Keratinocyte (primary cell): ENCODE data around the gene NBEAL2. TPM values are rescaled to one million over a fixed set of nuclear protein-coding genes. Genes with fewer than 3 reads are reported as not detected.

ENCODE experiments used
- DNase-seq: peaks from one replicate; pipeline ENCODE4 v3.0.0-alpha.2; 2011; ENCODE audit warnings: low read depth, missing footprints, low spot score
- FAIRE-seq: peaks from 2 replicates; lab custom pipeline; 2011; peaks lifted over from hg19 to GRCh38; lab: Jason Lieb, UNC
- H2AFZ ChIP-seq: 2 replicates; pipeline ENCODE4 v1.6.0; 2012; ENCODE audit warnings: low read length, control low read depth, inconsistent platforms; ENCODE audit not compliant: control insufficient read depth
- H3K27ac ChIP-seq: 2 replicates; pipeline ENCODE4 v1.5.1; 2011; ENCODE audit warnings: low read length; ENCODE audit not compliant: control insufficient read depth, insufficient read depth
- H3K27me3 ChIP-seq: 3 replicates; pipeline ENCODE4 v1.6.0; 2011; ENCODE audit warnings: low read length; ENCODE audit not compliant: control insufficient read depth, insufficient read depth; ENCODE audit errors: extremely low read depth
- H3K36me3 ChIP-seq, 2 experiments: 2 replicates in 1 of 2; 3 replicates in 1 of 2; pipeline ENCODE4 v1.5.1; 2011; ENCODE audit warnings: low read length in 2 of 2, mild to moderate bottlenecking in 1 of 2; ENCODE audit not compliant: control insufficient read depth in 2 of 2, insufficient read depth in 2 of 2; ENCODE audit errors: extremely low read depth in 1 of 2
- H3K4me1 ChIP-seq: 3 replicates; pipeline ENCODE4 v1.5.1; 2011; ENCODE audit warnings: low read length; ENCODE audit not compliant: control insufficient read depth, insufficient read depth; ENCODE audit errors: extremely low read depth
- H3K4me2 ChIP-seq: 3 replicates; pipeline ENCODE4 v1.6.0; 2011; ENCODE audit warnings: low read depth, low read length; ENCODE audit not compliant: control insufficient read depth, insufficient read depth; ENCODE audit errors: extremely low read depth
- H3K4me3 ChIP-seq, 3 experiments: fragments of 200-600 bp in 1 of 3; sonication (generic) in 1 of 3; 2 replicates in 2 of 3; 3 replicates in 1 of 3; pipeline ENCODE4 v1.5.1; 2011 to 2016; ENCODE audit warnings: low read length in 3 of 3, mild to moderate bottlenecking in 3 of 3, control low read depth in 2 of 3, inconsistent platforms in 1 of 3, low read depth in 1 of 3, mixed read lengths in 1 of 3, mixed run types in 1 of 3, moderate library complexity in 1 of 3; ENCODE audit not compliant: control insufficient read depth in 2 of 3, insufficient read depth in 2 of 3; ENCODE audit errors: extremely low read depth in 1 of 3
- H3K79me2 ChIP-seq: 2 replicates; pipeline ENCODE4 v1.6.0; 2012; ENCODE audit warnings: low read length; ENCODE audit not compliant: control insufficient read depth, insufficient read depth
- H3K9ac ChIP-seq: 3 replicates; pipeline ENCODE4 v1.6.0; 2011; ENCODE audit warnings: low read length; ENCODE audit not compliant: control insufficient read depth, insufficient read depth; ENCODE audit errors: extremely low read depth
- H3K9me1 ChIP-seq: 3 replicates; pipeline ENCODE4 v1.6.0; 2011; ENCODE audit warnings: low read length; ENCODE audit not compliant: control insufficient read depth, insufficient read depth; ENCODE audit errors: extremely low read depth
- H3K9me3 ChIP-seq: 2 replicates; pipeline ENCODE4 v1.5.1; 2012; ENCODE audit warnings: low read depth, low read length; ENCODE audit not compliant: control insufficient read depth
- H4K20me1 ChIP-seq: 3 replicates; pipeline ENCODE4 v1.6.0; 2011; ENCODE audit warnings: low read length; ENCODE audit not compliant: control insufficient read depth, insufficient read depth; ENCODE audit errors: extremely low read depth
- EZH2 ChIP-seq: IDR thresholded peaks from one replicate; pipeline ENCODE4 v1.6.1; 2012; ENCODE audit warnings: inconsistent platforms, mild to moderate bottlenecking, low read length, moderate library complexity
- dilution Hi-C: fragments of 300-500 bp; cut with MboI; formaldehyde crosslinking; loops from one replicate; pipeline ENCODE4 v1.7.0; 2020; ENCODE audit warnings: low sequenced_read_pairs; ENCODE audit not compliant: extremely low pct_ligation_motif_present
- polyA plus RNA-seq, 5 experiments: library from polyadenylated mRNA; depleted of rRNA in 3 of 5; stranded (reverse) in 3 of 5; stranded (forward) in 1 of 5; unstranded in 1 of 5; fragments of >200 nt; gene quantifications; 1 replicate in 1 of 5; 2 replicates in 3 of 5; 3 replicates in 1 of 5; pipeline versions ENCODE4 v1.2.1 to v1.2.3, GENCODE V29; 2011 to 2012; ENCODE audit warnings: missing spikeins in 2 of 5, low read depth in 1 of 5, low replicate concordance in 1 of 5
- TF ChIP-seq, protein P1 (sequence below), 3 experiments: IDR thresholded peaks in 1 of 3; conservative IDR thresholded peaks in 1 of 3; optimal IDR thresholded peaks in 1 of 3; 2 replicates in 2 of 3; 3 replicates in 1 of 3; pipeline versions ENCODE3 to v1.5.1; 2011; ENCODE audit warnings: low read length in 3 of 3, mild to moderate bottlenecking in 3 of 3, moderate library complexity in 2 of 3, control low read depth in 1 of 3, inconsistent platforms in 1 of 3; ENCODE audit not compliant: insufficient read depth in 2 of 3; ENCODE audit errors: extremely low read depth in 1 of 3

NBEAL2 gene
- polyA plus RNA-seq, 1 donor (not counting 4 experiments of a cell fraction or from before 2014, with no cell fraction given), result 22.8 TPM

DNA sequence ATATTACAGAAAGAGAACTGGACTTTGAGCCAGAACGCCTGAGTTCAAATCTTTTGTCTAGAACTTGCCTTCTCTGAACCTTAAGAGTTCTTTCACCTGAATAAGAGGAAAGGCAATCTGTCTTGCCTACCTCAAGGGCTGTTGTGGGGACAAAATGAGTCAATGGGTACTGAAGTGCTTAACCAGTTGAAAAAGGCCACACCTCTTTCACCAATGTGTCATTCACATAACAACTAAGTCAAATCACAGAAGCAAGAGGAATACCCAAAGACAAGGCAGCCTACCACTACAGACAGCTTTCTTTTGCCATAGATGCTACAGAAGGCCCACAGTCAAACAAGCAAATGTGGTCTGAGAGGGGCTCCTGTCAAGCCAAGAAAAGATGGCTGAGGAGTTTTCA lies 39.7 kb downstream of the NBEAL2 start:
- no peak overlapping the region for H3K27ac ChIP-seq
- DNase-seq (no peak), FAIRE-seq (peak; percentile 46)
- no peak overlapping the region for H3K4me2 ChIP-seq
- H3K36me3 ChIP-seq, result peaks cover 6 to 23% of the 10 kb centered on the region in 2 experiments
- dilution Hi-C loops, result no loop called here
- H4K20me1 ChIP-seq, result peaks cover 4% of the 10 kb centered on the region
- H3K4me3 ChIP-seq, result no peak overlapping the region
- H3K9me1 ChIP-seq, result no peaks in the 10 kb centered on the region
- no peak overlapping the region for H2AFZ ChIP-seq
- H3K9me3 ChIP-seq, result no peaks in the 10 kb centered on the region
- H3K9ac ChIP-seq, result no peak overlapping the region
- H3K79me2 ChIP-seq, result peaks cover 9% of the 10 kb centered on the region
- H3K4me1 ChIP-seq, result peaks cover 20% of the 10 kb centered on the region
- TF ChIP-seq, protein P1, sequence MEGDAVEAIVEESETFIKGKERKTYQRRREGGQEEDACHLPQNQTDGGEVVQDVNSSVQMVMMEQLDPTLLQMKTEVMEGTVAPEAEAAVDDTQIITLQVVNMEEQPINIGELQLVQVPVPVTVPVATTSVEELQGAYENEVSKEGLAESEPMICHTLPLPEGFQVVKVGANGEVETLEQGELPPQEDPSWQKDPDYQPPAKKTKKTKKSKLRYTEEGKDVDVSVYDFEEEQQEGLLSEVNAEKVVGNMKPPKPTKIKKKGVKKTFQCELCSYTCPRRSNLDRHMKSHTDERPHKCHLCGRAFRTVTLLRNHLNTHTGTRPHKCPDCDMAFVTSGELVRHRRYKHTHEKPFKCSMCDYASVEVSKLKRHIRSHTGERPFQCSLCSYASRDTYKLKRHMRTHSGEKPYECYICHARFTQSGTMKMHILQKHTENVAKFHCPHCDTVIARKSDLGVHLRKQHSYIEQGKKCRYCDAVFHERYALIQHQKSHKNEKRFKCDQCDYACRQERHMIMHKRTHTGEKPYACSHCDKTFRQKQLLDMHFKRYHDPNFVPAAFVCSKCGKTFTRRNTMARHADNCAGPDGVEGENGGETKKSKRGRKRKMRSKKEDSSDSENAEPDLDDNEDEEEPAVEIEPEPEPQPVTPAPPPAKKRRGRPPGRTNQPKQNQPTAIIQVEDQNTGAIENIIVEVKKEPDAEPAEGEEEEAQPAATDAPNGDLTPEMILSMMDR (optimal IDR thresholded peaks at IDR 0.05 in 1 of 3, IDR thresholded peaks at IDR 0.05 in 1 of 3, conservative IDR thresholded peaks at IDR 0.05 in 1 of 3; ENCODE audit: extremely low read depth in 1 of 3, insufficient read depth in 2 of 3, low read length in 3 of 3), result no peak
- TF ChIP-seq EZH2, result no peak
- H3K27me3 ChIP-seq, result no peaks in the 10 kb centered on the region

DNA sequence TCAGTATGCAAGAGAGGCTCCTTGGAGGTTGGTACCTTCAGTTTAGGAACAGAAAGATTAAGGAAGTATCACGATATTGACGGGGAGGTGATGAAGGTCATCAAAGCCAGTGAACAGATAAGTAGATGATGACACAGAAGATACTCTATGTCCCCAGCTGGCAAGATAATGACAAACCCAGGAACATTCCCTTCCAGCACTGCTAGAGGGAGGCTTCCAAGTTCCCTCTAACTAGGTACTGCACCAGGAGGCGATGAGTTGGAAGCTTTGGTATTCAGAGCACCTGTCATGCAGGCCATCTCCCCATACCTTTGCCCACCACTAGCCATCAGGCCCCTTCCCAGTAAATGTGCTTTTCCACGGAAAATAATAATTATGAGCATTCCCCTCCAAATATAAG lies 40.8 kb downstream of the NBEAL2 start:
- Histone ChIP-seq H2AFZ (no peak overlapping the region), H3K27ac (no peak overlapping the region), H3K9me1 (no peaks in the 10 kb centered on the region), H4K20me1 (peaks cover 7% of the 10 kb centered on the region), H3K4me1 (peaks cover 20% of the 10 kb centered on the region), H3K9me3 (no peaks in the 10 kb centered on the region), H3K9ac (no peak overlapping the region), H3K36me3 (peaks cover 5 to 27% of the 10 kb centered on the region in 2 experiments), H3K79me2 (peaks cover 18% of the 10 kb centered on the region), H3K4me2 (no peak overlapping the region), H3K4me3 (no peak overlapping the region), H3K27me3 (no peaks in the 10 kb centered on the region)
- no peak for TF ChIP-seq EZH2
- TF ChIP-seq, protein P1 (optimal IDR thresholded peaks at IDR 0.05 in 1 of 3, IDR thresholded peaks at IDR 0.05 in 1 of 3, conservative IDR thresholded peaks at IDR 0.05 in 1 of 3; ENCODE audit: extremely low read depth in 1 of 3, insufficient read depth in 2 of 3, low read length in 3 of 3), result no peak
- no peak for DNase-seq
- dilution Hi-C loops, result no loop called here
- no peak for FAIRE-seq
